ENCODE measurements around the gene CXADR.
"Not testable (repeated sequence)": the region's sequence is repeated elsewhere in the genome, so short reads cannot be mapped to it uniquely, and the experiment has no call there.

The CXADR gene

GRCh38 chr21:17512253-17513213 is at the start of gene CXADR:
TSS of gene CXADR (plus strand) at chr21:17513043. CDS start at chr21:17513130, 87 bp downstream.
- no peak for DNase-seq (ENCODE audit: low read depth)

DNA sequence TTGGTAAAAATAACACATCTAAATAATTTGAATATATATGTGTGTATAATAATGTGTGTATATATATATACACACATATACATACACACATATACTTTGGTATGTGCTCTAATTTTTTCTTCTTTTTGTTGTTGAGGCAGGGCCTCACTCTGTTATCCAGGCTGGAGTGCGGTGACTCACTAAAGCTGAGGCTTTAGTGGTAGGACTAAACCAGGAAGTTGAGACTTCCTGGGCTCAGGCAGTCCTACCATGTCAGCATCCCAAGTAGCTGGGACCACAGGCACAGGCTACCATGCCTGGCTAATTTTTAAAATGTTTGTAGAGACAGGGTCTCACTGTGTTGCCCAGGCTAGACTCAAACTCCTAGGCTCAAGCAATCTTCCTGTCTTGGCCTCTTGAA is 46.7 kb upstream of the CXADR start:
- DNase-seq (ENCODE audit: low read depth): peak; percentile 56

DNA sequence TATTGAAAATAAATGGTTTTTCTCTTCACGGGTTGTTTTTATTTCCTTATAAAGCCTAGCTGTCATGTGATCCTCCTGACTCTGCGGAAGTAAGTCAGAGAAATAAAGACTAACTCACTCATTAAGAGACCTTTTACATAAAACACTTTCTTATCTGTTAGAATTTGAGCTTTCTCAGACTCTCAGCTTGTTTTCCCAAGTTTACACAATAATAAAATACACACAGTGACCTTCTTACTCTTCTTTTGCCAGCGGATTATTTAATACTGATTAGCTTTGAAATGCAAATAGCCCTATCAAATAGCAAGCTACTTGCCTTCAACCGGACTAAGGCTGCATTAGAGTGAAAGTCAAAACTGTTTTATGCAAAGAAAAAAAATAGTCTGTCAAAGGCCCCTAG is 45.5 kb upstream of the CXADR start:
- no peak for DNase-seq (ENCODE audit: low read depth)

DNA sequence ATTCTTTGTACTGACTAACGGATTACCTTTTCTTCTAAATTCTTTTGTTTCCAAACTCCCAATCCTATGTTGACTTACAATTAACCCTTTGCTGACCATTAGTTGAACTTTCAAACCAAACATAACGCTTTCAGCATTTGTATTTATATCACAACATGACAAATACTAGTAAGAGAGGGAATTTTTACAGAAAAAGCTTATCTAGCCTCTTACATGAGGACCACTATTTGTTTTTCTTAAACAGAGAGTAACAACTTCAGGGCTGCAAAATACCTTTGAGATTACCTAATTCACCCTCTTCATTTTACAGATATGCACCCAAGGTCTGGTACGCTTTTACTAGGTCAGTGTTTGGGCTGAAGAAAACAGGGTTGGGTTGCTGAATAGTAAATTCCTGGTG is 45.0 kb upstream of the CXADR start:
- DNase-seq (ENCODE audit: low read depth): peak; percentile 0

DNA sequence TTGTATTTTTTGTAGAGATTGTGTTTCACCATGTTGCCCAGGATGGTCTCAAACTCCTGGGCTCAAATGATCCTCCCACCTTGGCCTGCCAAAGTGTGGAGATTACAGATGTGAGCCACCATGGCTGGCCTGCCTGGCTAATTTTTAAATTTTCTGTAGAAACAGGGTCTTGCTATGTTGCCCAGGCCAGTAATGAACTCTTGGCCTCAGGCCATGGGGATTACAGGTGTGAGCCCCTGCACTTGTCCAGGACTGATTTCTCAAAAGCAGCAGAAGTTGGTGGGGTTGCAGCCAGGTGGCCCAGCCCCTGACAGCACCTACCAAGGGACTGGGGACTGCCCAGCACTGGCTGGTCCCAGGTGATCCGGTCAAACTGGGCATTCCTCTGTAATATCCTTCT is 44.1 kb upstream of the CXADR start:
- no peak for DNase-seq (ENCODE audit: low read depth)

DNA sequence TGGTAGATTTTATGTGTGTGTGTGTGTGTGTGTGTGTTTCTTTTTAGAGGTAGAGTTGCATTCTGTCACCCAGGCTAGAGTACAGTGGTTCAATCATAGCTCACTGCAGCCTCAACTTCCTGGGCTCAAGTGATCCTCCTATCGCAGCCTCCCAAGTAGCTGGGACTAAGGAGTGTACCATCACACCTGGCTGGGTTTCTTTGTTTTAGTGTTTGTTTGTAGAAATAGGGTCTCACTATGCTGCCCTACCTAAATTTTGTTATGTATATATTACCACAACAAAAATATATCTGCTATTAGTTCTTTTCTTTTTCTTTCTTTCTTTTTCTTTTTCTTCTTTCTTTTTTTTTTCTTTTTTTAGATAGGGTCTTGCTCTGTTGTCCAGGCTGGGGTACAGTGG is 43.1 kb upstream of the CXADR start:
- DNase-seq (ENCODE audit: low read depth): no peak

DNA sequence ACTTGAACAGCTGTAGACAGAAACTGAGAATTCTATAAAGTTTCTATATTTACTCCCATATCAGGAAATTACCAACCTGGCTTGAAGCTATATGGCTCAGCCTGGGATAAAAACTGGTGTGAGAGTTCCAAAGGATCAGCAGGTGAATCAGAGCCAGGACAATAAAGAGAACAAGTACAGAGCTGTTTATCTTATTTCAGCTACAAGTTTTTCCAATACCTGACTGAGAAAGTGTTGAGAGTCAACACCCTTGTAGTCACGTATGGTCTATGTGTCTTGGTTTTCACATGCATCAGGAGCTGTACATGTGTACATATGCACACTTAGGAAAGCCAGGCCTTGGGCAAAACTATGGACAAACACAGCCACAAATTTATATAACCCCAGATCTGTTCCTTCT is 40.7 kb upstream of the CXADR start:
- no peak for DNase-seq (ENCODE audit: low read depth)

- no peak for DNase-seq (ENCODE audit: low read depth)
These were observed 40.1 kb upstream of the CXADR start for GRCh38 chr21:17472592-17473271.

DNA sequence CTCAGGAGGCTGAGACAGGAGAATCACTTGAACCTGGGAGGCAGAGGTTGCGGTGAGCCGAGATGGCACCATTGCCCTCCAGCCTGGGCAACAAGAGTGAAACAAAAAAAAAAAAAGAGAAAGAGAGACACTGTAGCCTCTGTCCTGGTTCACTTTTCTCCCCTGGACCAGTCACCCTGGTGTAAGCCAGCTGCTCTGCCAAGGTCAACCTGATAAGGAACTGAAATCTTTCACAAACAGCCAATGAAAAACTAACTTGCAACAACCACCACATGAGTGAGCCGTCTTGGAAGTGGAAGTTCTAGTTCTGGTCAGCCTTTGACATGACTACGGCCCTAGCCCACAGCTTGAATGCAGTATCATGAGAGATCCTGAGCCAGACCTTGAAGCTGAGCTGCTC is 36.8 kb upstream of the CXADR start:
- DNase-seq (ENCODE audit: low read depth): no peak

- not testable (repeated sequence) for DNase-seq (ENCODE audit: low read depth)
These were observed 34.7 kb upstream of the CXADR start for GRCh38 chr21:17478156-17478555.

DNA sequence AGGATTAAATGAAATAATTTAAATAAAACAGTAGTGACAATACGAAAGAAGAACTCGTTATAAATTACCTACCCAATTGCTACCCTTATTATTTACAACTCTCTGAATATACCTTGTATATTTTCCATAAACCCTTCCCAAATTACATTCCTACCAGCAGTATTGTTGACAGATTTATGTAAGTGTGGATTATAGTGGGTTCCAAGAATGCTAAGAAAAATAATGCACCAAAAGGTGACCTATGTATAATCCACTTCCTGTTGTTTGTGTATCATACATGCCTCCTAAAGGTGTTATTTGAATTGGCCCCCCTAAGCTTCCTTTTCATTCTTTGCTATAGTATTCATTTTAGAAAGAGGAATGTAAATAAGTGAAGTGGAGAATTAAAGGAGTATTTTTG is 33.2 kb upstream of the CXADR start:
- DNase-seq (ENCODE audit: low read depth): no peak

DNA sequence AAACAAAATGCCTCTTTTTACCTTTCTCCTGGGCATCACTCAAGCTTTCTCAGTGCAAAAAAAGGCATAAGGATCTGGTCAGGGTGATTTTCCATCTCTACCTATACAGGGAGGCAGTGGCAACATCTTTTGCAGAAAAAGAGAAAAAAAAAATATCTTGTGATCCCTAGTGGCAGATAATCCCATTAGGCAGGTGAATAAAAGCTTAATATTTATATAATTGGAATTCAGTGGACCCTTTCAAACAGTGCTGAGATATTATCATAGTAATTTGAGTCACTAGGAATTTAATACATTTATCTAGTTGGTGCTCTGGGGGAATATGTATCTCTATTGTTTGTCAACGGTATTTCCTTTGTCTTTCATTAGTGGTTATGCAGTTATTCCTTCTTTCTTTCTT is 29.9 kb upstream of the CXADR start:
- no peak for DNase-seq (ENCODE audit: low read depth)

- DNase-seq (ENCODE audit: low read depth): no peak
These were observed 24.2 kb upstream of the CXADR start for GRCh38 chr21:17488620-17489019.

DNA sequence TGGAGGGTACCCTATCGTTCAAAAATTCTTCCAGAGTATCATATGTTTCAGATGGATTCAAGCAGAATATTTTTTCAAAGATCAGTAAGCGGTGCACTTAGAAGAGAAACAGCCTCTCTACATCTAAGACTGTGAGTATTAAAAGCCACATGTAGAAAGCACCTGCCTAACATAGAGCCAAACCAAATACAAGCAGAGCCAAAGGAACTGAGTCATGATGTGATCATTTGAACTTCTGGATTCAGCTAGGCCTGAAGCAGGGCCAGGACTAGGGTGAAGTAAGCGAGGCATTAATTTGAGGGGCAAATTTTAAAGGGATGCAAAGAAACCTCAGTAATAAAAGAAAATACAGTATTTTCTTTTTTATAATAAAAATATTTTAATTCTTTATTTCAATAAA is 23.3 kb upstream of the CXADR start:
- peak; percentile 20 for DNase-seq (ENCODE audit: low read depth)

- peak; percentile 94 for DNase-seq (ENCODE audit: low read depth)
These were observed 21.0 kb upstream of the CXADR start for GRCh38 chr21:17491716-17492414.

DNA sequence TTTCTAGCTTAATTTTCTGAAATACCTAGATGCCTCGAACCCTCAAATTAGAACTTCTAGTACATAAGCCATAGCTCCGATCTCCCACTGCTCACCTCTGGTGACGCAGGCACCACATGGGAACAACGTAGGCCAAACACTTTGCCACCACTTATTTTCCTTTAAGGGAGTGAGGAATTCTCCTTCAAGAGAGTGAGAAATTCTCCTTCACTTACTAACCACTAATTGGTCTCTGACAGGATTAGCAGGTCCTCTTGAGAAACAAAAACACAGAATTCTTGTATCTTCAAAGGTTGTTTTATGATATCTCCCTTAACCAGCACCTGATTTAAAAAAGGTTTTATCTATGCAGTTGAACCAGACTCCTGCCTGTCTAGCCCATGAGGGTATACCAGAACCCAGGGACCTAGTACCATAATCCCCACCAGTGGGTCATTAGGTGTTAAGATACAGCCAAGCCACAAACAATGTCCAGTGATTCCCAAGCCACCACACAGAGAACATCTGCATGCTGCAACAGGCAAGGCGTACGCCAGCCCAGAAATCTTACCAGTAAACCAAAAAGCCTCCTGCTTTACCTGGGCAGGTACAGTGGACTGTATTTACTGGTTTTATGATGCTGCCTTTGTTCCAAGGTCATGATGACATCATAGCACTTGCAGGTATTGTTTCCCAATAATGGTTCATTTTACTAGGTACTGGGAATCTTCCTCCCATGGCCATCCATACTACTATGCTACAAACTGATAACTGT is 20.3 kb upstream of the CXADR start:
- DNase-seq (ENCODE audit: low read depth): no peak

- no peak for DNase-seq (ENCODE audit: low read depth)
These were observed 18.8 kb upstream of the CXADR start for GRCh38 chr21:17494051-17494450.

DNA sequence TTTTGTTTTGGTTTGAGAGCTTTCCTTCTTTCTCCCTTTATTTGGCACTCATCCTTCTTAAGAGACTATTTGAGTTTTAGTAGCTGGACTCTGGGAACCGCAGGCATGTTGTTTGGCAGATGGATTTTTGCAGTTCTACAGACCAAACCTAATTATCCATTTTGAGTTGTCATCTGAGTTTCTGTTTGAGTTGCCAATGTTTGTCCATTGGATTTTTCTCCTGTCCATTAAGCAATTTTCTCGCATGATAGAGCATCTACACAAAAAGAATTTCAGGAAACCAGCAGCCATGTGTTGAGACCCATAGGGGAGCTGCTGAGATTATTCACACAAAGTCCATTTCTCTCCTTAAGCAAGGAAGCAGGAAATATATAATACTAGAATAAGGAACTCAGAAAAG is 17.2 kb upstream of the CXADR start:
- no peak for DNase-seq (ENCODE audit: low read depth)

DNA sequence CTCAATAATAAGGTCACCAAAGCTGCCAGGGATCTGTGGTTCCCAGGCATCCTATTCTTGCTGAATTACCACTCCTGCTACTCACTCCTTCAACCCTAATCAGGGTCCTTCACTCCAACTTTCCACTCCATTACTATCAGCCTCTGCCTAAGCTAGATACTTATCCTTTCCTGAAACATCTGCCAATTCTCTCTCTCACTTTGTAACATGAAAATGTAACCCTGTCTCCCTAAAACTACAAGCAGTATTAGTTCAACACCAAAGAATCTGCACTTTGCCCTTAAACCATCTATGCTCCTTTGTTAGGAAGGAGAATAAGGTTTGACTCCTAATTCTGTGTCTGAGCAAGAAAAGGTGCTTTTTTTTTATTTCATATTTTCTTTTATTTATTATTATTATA is 15.5 kb upstream of the CXADR start:
- DNase-seq (ENCODE audit: low read depth): no peak

- no peak for DNase-seq (ENCODE audit: low read depth)
These were observed 14.3 kb upstream of the CXADR start for GRCh38 chr21:17498586-17498985.

GRCh38 chr21:17501107-17502006 is 11.5 kb upstream of the CXADR start:
- DNase-seq (ENCODE audit: low read depth): no peak
